Measurements from ENCODE around the gene EEPD1.

DNA sequence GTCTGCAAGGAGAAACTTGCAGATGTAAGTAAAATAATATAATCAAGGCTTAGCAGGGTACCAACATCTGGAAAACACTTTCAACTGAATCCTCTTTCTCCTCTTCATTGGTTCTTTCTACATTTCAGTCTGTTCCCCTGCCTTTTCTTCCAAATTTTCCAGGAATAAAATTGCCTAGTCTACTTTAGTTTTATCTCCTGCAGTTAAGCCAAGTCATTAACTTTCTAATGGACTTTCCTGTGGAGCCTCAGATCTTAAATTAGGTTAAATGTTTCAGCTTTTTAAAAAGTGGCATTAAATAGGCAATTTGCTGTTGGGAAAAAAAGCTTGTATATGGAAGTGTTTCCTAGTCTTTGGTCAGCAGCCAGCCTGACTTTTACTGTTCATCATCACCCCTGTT, 70.8 kb downstream of the EEPD1 start:
- TF ChIP-seq CTCF (IDR thresholded peaks at IDR 0.05) = no peak
- no peak for TF ChIP-seq POLR2A (IDR thresholded peaks at IDR 0.05; ENCODE audit: low read length)
